Astrocyte (in vitro differentiated cells and primary cell): Measurements from ENCODE around the gene CNTRL.

Experiments
- EZH2 ChIP-seq: IDR thresholded peaks from 2 replicates; pipeline ENCODE4 v1.6.1; 2012; ENCODE audit warnings: mild to moderate bottlenecking, low read length, inconsistent platforms; ENCODE audit not compliant: insufficient read depth
- TF ChIP-seq, protein P1 (sequence below): IDR thresholded peaks from 2 replicates; pipeline ENCODE4 v1.5.1; 2011; ENCODE audit warnings: low read depth, mild to moderate bottlenecking, inconsistent platforms, low read length, moderate library complexity; ENCODE audit not compliant: insufficient read depth

DNA sequence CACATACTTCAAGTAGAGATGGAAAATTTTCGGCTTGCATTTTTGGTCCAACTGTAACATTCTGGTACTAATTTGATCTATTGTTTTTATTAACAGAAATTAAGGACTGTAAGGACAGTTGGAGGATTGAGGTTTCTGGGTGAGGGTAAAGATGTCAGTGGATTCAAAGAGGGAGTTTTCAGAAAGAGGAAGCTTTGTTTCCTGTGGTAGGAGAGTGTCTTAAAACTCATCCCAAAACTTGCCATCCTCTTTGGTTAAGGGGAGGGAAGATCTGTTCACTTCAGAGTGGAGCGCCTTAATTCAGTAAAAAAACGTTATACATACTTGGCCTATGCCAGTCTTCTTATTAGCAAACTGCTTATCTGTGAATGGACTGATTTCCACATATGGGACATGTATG lies 13.8 kb downstream of the CNTRL start:
- TF ChIP-seq, protein P1, sequence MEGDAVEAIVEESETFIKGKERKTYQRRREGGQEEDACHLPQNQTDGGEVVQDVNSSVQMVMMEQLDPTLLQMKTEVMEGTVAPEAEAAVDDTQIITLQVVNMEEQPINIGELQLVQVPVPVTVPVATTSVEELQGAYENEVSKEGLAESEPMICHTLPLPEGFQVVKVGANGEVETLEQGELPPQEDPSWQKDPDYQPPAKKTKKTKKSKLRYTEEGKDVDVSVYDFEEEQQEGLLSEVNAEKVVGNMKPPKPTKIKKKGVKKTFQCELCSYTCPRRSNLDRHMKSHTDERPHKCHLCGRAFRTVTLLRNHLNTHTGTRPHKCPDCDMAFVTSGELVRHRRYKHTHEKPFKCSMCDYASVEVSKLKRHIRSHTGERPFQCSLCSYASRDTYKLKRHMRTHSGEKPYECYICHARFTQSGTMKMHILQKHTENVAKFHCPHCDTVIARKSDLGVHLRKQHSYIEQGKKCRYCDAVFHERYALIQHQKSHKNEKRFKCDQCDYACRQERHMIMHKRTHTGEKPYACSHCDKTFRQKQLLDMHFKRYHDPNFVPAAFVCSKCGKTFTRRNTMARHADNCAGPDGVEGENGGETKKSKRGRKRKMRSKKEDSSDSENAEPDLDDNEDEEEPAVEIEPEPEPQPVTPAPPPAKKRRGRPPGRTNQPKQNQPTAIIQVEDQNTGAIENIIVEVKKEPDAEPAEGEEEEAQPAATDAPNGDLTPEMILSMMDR = no peak
- TF ChIP-seq EZH2 = no peak
